GM19240 (cell line): Measurements from ENCODE around the gene CLHC1.
"Not testable (repeated sequence)": the region's sequence is repeated elsewhere in the genome, so short reads cannot be mapped to it uniquely, and the experiment has no call there.

ENCODE experiments used
- DNase-seq: peaks from one replicate; pipeline ENCODE4 v3.0.0; 2011; ENCODE audit warnings: low spot score; ENCODE audit not compliant: insufficient read length

CLHC1 gene

GRCh38 chr2:55153584-55154299 lies 78.4 kb downstream of the CLHC1 start:
- no peak for DNase-seq

DNA sequence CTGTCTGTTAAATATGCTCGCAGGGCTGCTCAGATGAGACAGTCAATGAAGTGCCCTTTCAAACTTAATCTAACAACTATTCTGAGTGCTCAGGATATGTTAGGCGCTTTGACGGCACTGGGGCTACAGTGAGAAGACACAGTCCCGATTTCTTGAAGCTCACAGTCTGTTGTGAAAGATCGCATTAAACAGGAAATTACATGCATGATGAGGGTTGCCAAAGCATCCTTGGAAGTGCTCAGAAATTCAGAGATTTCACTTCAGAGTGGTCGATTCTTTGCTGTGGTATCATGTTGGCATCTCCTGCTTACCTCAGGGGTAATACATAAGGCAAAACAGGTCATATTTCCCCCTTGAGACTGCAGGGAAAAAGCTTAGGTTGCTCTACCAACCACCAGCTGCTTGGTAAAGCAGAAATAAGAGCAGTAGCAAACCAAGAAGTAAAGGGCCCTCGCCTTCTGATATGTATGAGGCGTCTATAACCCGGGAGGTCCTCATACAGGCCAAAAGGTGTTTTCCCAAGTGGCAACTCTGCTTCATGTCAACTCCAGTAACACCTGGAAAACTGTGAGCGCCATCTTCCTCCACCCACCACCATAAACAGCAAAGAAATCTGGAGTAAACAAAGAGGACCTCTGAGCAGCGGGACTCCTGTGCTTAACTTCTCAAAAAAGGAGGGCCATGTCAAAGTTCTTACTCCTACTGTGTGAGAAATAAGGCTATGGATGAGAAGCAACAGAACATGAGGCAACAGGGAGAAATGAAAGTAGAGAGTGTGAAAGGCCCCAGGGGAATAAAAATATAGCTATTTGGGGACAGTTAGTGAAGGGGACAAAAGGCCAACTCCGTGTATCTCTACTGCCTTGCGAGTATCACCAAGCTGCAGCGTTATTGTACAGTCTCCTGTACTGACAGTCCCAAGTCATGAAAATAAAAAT lies 79.3 kb downstream of the CLHC1 start:
- DNase-seq = no peak

- no peak for DNase-seq
Observed at GRCh38 chr2:55151733-55152433, 80.2 kb downstream of the CLHC1 start.

GRCh38 chr2:55150834-55151233 lies 81.3 kb downstream of the CLHC1 start:
- no peak for DNase-seq

DNA sequence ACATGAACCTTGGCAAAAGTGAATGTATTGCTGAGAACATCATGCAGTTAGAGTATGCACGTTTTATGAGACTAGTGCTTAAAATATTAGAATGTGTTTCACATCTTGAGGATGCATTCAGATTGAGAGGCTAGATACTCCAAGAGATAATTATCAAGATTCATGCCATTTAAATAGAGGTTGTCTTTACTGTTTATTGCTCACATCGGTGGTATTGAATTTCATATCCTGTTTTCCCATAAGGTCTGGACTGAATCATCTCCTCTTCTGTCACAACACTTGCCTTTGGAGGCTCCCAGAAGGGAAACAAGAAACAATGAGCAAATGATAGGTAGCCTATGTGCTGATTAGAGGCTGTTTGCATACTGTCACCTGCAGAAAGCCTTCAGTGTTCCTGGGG lies 83.8 kb downstream of the CLHC1 start:
- no peak for DNase-seq

GRCh38 chr2:55147531-55147930 lies 84.6 kb downstream of the CLHC1 start:
- DNase-seq = no peak

DNA sequence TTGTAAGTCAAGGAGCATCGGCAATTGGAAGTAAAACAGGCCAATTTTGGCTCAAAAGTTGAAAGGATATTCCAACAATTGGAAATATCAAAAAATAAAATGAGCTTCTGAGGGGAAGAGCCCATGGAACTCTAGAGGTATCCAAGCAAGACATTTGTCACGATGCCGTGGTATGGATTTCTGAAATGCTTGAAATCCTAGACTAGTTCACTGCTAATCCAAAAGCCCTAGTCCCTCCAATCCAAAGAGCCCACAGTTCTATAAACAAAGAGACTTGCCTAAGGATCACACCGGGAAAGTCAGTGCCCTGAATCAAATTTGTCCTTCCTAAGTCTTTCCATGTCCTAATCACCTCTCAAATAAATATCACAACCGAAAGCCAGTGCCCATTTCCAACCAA lies 85.1 kb downstream of the CLHC1 start:
- DNase-seq = no peak

- no peak for DNase-seq
Observed at GRCh38 chr2:55146263-55146662, 85.8 kb downstream of the CLHC1 start.

DNA sequence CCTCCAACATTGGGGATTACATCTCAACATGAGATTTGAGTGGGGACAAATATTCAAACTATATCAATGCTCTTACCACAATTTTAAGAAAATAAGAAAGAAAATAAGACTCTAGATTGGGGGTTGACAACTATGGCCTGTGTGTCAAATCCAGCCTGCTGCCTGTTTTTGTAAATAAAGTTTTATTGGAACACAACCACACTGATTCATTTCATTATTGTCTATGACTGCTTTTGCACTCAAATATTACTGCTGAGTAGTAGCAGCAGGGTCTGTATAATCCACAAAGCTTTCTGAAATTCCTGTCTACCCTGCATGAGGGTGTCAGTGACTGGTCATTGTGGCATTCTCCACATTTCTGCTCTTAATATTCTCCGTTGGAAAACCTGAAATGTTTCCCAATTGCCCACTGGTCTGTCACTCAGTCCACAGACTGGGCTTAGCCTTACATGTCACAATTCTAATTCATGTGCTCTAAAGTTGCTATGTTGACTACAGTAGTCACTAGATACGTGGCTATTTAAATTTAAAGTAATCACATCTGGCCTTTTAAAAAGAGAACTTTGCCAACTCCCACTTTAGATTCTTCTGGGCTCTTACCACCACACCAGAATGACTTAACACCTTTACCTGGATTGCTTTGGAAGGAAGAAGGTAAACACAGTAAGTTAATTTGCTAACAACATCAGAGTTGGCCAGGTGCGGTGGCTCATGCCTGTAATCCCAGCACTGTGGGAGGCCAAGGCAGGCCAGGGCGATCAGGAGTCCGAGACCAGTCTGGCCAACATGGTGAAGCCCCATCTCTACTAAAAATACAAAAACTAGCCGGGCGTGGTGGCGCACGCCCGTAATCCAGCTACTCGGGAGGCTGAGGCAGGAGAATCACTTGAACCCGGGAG lies 86.9 kb downstream of the CLHC1 start:
- no peak for DNase-seq

GRCh38 chr2:55143706-55144105 lies 88.4 kb downstream of the CLHC1 start:
- not testable (repeated sequence) for DNase-seq

DNA sequence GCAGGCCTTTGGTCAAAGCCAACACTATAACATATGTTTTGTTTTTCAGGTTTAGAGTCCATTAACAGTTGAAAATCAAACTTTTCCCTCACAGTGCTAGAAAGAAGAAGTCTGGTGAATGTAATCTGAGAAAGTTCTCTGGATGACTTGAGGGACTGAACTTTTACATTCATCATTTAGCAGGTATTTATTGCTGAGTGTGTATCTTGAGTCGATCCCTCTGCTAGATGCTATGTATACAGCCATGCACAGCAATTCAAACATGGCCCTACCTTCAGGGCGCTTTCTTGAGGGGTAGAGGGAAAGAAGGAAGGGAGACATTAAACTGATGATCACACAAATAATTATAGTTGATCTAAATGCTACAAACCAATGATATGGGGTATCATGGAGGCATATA lies 89.6 kb downstream of the CLHC1 start:
- DNase-seq = no peak

DNA sequence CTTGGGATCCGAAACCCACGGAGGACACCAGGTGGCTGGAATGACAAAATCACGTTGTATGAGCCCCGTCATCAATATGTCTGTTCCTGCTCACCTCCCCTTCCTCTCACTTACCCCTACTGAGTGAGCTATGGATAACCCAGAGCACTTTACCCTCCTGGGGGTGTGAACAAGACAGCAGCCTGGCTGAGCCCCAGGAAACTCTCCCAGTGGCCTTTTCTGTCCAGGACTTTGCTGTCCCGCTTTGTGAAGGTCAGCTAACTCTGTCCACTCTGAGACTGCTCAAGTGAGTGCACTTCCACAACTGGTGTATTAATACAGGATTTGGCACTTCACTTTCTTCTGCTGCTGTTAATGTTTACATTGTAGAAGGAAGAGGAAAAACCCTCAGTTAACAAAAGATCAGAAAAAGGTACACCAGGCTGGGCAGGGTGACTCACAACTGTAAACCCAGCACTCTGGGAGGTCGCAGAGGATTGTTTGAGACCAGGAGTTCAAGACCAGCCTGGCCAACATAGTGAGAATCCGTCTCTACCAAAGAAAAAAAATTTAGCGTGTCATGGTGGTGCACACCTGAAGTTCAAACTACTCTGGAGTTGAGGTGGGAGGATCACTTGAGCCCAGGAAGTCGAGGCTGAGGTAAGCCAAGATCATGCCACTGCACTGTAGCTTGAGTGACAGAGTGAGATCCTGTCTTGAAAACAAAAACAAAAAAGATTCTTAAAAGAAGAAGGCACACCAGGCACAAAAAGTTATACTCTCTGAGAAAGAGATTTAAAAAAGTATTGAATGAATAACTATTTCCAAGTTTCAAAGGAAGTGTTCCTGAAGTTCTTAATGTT lies 90.3 kb downstream of the CLHC1 start:
- no peak for DNase-seq

- no peak for DNase-seq
Observed at GRCh38 chr2:55140316-55141219, 91.5 kb downstream of the CLHC1 start.

- no peak for DNase-seq
Observed at GRCh38 chr2:55139305-55139704, 92.8 kb downstream of the CLHC1 start.

DNA sequence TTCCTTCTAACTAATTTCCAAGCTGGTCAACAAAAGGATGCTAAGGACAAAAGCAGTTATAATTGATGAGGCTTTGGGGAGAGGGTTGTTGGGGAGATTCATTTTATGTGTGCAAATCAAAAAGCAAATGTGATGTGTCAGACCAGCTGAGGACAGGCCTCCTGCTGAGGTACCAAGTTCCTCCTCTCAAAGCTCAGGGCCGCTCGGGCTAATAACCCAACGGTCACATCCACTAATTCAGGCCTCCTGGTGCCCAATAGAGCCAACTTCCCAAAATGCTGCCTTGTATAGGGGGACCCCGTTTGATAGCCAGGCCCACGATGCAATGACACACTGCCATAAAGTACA lies 93.2 kb downstream of the CLHC1 start:
- no peak for DNase-seq

GRCh38 chr2:55138014-55138881 lies 93.8 kb downstream of the CLHC1 start:
- DNase-seq = no peak

DNA sequence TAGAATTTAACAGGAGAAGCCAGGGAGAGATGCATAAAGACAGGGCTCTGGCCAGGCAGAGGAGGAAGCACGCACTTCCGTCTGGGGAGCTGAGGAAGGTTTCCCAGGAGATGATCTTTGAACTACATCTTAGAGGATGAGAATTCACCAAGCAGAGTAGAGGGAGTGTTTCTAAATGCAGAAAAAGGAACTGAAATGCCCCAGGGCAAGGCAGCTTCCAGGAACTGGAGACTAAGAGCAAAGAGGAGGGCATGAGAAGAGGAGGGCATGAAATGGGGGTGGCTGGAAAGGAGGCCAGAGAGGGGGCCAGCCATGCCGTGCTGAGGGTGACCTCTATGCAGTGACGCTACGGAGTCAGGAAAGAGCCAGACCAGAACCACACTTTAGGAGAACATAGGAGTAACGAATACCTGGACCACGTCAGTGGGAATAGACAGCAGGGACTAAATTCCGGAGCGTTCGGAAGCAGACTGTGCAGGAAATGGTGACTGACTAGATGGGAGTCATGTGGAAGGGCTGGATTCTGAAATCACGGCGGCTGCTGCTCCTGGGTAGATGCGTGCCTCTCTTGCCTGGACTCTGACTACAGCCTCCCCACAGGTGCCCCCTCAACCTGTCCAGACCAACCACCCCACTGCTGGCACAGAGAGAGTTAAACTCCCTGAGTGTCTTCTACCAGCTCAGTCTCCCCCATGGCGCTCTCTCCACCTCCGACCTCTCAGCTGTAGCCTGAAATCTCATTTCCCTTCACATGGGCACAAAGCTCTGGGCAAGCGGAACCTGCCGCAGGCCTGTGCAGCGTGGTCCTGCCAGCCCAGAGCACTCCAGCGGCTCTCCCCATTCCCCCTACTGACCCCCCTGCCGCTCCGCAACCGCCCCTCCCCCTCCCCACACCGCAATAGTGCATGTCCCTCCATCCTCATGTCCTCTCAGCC lies 94.8 kb downstream of the CLHC1 start:
- DNase-seq = no peak
